K562 (cell line): Measurements from ENCODE around the gene PPP1CA. TPM values are rescaled to one million over a fixed set of nuclear protein-coding genes. Genes with fewer than 3 reads are reported as not detected.

ENCODE experiments used
- ATAC-seq: fragments of 200-7000 bp; cut with Tn5 transposase; 3 replicates; pipeline ENCODE4 v1.9.1; 2020; ENCODE audit warnings: moderate library complexity
- BruUV-seq: library from RNA; stranded (reverse); fragments of 400-500 nt; replicated peaks from 2 replicates; lab custom pipeline; 2021; lab: Mats Ljungman, UMichigan
- CTCF ChIA-PET: fragments of 300-600 bp; formaldehyde crosslinking; extraction: SDS; loops from one replicate; lab custom pipeline; 2021; ENCODE audit warnings: low intra/inter-chr PET ratio; lab: Yijun Ruan, JAX
- POLR2A ChIA-PET: fragments of 300-600, 350-650 bp; sonication (Branson Sonifier 250); formaldehyde crosslinking; extraction: SDS; loops from one replicate; lab custom pipeline; 2021; ENCODE audit warnings: antibody characterized with exemption, inconsistent platforms; lab: Yijun Ruan, JAX
- DNase-seq, 4 experiments: peaks; one replicate each; pipeline versions ENCODE4 v3.0.0 to v3.0.0-alpha.2; 2011 to 2018; ENCODE audit warnings: low spot score in 3 of 4, mixed read lengths in 3 of 4; ENCODE audit errors: extremely low read depth in 1 of 4
- FAIRE-seq: peaks from 2 replicates; lab custom pipeline; 2011; peaks lifted over from hg19 to GRCh38; lab: Jason Lieb, UNC
- H2AFZ ChIP-seq: 2 replicates; pipeline ENCODE4 v1.6.0; 2011; ENCODE audit warnings: low read depth, low read length, control low read depth, inconsistent platforms
- H3K27ac ChIP-seq: fragments of 200-600 bp; 3 replicates; pipeline ENCODE4 v1.8.0; 2011; ENCODE audit warnings: low read depth, mild to moderate bottlenecking, control low read depth, inconsistent platforms, low read length, moderate library complexity, mixed read lengths; ENCODE audit errors: extremely low read depth
- H3K27me3 ChIP-seq, 2 experiments: fragments of 300-600 bp in 1 of 2; 2 replicates in 1 of 2; 3 replicates in 1 of 2; pipeline versions ENCODE4 v1.6.0 to v1.8.0; 2011; ENCODE audit warnings: inconsistent platforms in 2 of 2, low read length in 2 of 2, mild to moderate bottlenecking in 1 of 2, mixed read lengths in 1 of 2, moderate library complexity in 1 of 2; ENCODE audit not compliant: control insufficient read depth in 2 of 2, insufficient read depth in 2 of 2
- H3K36me3 ChIP-seq: fragments of 300-600 bp; 3 replicates; pipeline ENCODE4 v1.8.0; 2011; ENCODE audit warnings: mild to moderate bottlenecking, low read length, inconsistent platforms; ENCODE audit not compliant: control insufficient read depth, insufficient read depth
- H3K4me1 ChIP-seq, 2 experiments: fragments of 200-600 bp in 1 of 2; replicated peaks in 1 of 2; 2 replicates in 1 of 2; 3 replicates in 1 of 2; pipeline versions ENCODE4 v1.5.1 to v1.8.0; 2011; ENCODE audit warnings: inconsistent platforms in 2 of 2, low read length in 2 of 2, mild to moderate bottlenecking in 1 of 2, mixed read lengths in 1 of 2, moderate library complexity in 1 of 2; ENCODE audit not compliant: control insufficient read depth in 2 of 2, insufficient read depth in 2 of 2
- H3K4me2 ChIP-seq: 2 replicates; pipeline ENCODE4 v1.6.1; 2011; ENCODE audit warnings: low read length, control low read depth, inconsistent platforms, mixed read lengths; ENCODE audit not compliant: insufficient read depth
- H3K4me3 ChIP-seq: fragments of 200-600 bp; sonication (generic), shearing (Covaris generic); 2 replicates; pipeline ENCODE4 v1.5.1; 2016; ENCODE audit warnings: control low read depth, inconsistent platforms
- H3K79me2 ChIP-seq: fragments of 200-600 bp; 3 replicates; pipeline ENCODE4 v1.8.0; 2011; ENCODE audit warnings: low read length, inconsistent platforms; ENCODE audit not compliant: control insufficient read depth, insufficient read depth
- H3K9ac ChIP-seq, 2 experiments: 2 replicates each; pipeline versions ENCODE4 v1.6.0 to v1.6.1; 2011; ENCODE audit warnings: low read depth in 2 of 2, low read length in 2 of 2, control low read depth in 1 of 2, inconsistent platforms in 1 of 2, mild to moderate bottlenecking in 1 of 2, mixed read lengths in 1 of 2; ENCODE audit not compliant: insufficient read depth in 1 of 2
- H3K9me1 ChIP-seq: one replicate; pipeline ENCODE4 v1.6.0; 2011; ENCODE audit warnings: inconsistent platforms, mild to moderate bottlenecking, low read length, moderate library complexity; ENCODE audit not compliant: control insufficient read depth, insufficient read depth
- H3K9me3 ChIP-seq: replicated peaks from 2 replicates; pipeline ENCODE4 v1.5.1; 2011; ENCODE audit warnings: low read depth, low read length, inconsistent platforms; ENCODE audit not compliant: control insufficient read depth, insufficient read depth
- H4K20me1 ChIP-seq: replicated peaks from 2 replicates; pipeline ENCODE4 v1.6.1; 2011; ENCODE audit warnings: low read length, inconsistent platforms, mixed read lengths; ENCODE audit not compliant: control insufficient read depth, insufficient read depth
- CBFB ChIP-seq: sonication (generic); formaldehyde crosslinking; IDR thresholded peaks from 2 replicates; pipeline ENCODE4 v1.4.0; 2020; ENCODE audit warnings: mild to moderate bottlenecking, missing genetic modification reagents
- CEBPB ChIP-seq: fragments of 450-650 bp; IDR thresholded peaks from 2 replicates; pipeline ENCODE4 v1.6.1; 2016; ENCODE audit warnings: missing genetic modification characterization, missing compliant biosample characterization
- CXXC5 ChIP-seq: fragments of 250-450 bp; sonication (Bioruptor Pico); IDR thresholded peaks from 2 replicates; pipeline ENCODE4 v1.8.0; 2022; ENCODE audit warnings: inconsistent platforms, mild to moderate bottlenecking, moderate library complexity
- GABPB2 ChIP-seq: fragments of 250-450 bp; sonication (Bioruptor Pico); conservative IDR thresholded peaks from 2 replicates; pipeline ENCODE4 v1.5.1; 2021; ENCODE audit warnings: mild to moderate bottlenecking
- HNRNPK ChIP-seq: fragments of 200-400 bp; formaldehyde crosslinking; IDR thresholded peaks from one replicate; pipeline ENCODE4 v1.6.1; 2018; ENCODE audit warnings: mild to moderate bottlenecking, low read depth, low read length; ENCODE audit not compliant: poor library complexity, severe bottlenecking
- RNF2 ChIP-seq: sonication (generic); IDR thresholded peaks from 2 replicates; pipeline ENCODE4 v1.6.1; 2016
- YY1 ChIP-seq, 3 experiments: IDR thresholded peaks; 2 replicates each; pipeline ENCODE4 v1.6.1; 2011; ENCODE audit warnings: low read length in 2 of 3, mild to moderate bottlenecking in 2 of 3, moderate library complexity in 2 of 3, borderline replicate concordance in 1 of 3, control low read depth in 1 of 3, low read depth in 1 of 3; ENCODE audit not compliant: insufficient read depth in 3 of 3, insufficient replicate concordance in 2 of 3, control insufficient read depth in 1 of 3, insufficient read length in 1 of 3; ENCODE audit errors: extremely low read depth in 1 of 3
- ZNF263 ChIP-seq: sonication (generic); formaldehyde crosslinking; IDR thresholded peaks from 2 replicates; pipeline ENCODE4 v1.8.0; 2022; ENCODE audit warnings: mild to moderate bottlenecking, missing genetic modification reagents, borderline replicate concordance
- WGBS: fragments of 100-300 bp; shearing (Covaris generic); methylation state at CpG from one replicate; pipeline ENCODE4 v1.1.6; 2016; ENCODE audit warnings: low coverage, mixed read lengths; ENCODE audit not compliant: insufficient coverage; ENCODE audit errors: missing lambda C conversion rate; 5-methylcytosine and 5-hydroxymethylcytosine counted together
- in situ Hi-C: fragments of 300-500 bp; cut with MboI; formaldehyde crosslinking; loops from 4 replicates; pipeline ENCODE4 v1.15.0; 2018; ENCODE audit warnings: inconsistent platforms, mixed read lengths
- intact Hi-C: fragments of 100-400 bp; cut with micrococcal nuclease; formaldehyde crosslinking; loops from 2 replicates; pipeline ENCODE4 v1.14.2; 2022
- polyA plus RNA-seq, 8 experiments: library from polyadenylated mRNA; depleted of rRNA in 4 of 8; stranded (reverse) in 5 of 8; unstranded in 3 of 8; fragments of >200 nt; fragmentation: Nextera tagmentation in 2 of 8; fragmentation: Illumina TruSeq in 1 of 8; extraction: Ambion mirVana in 2 of 8; extraction: Trizol in 1 of 8; gene quantifications; 2 replicates each; pipeline versions ENCODE4 v1.2.1 to v1.2.3, GENCODE V29; 2011 to 2014; ENCODE audit warnings: inconsistent platforms in 1 of 8, missing spikeins in 1 of 8
- total RNA-seq, 7 experiments: library from RNA; depleted of rRNA in 6 of 7; stranded (reverse); fragments of >200 nt in 6 of 7; fragmentation: Illumina TruSeq in 2 of 7; extraction: Trizol in 2 of 7; gene quantifications; 2 replicates each; pipeline versions ENCODE4 v1.2.1 to v1.2.3, GENCODE V29; 2011 to 2021; ENCODE audit warnings: low replicate concordance in 1 of 7
- TF ChIP-seq, protein P1 (sequence below): fragments of 450-650 bp; formaldehyde crosslinking; IDR thresholded peaks from 2 replicates; pipeline ENCODE4 v1.4.0; 2020; ENCODE audit warnings: mild to moderate bottlenecking, moderate library complexity

The PPP1CA gene
- total and polyA plus RNA-seq, 9 of the 15 experiments (the other 6 are each of a cell fraction or from before 2014, with no cell fraction given) = 18.2 to 242 (median 188) TPM

DNA sequence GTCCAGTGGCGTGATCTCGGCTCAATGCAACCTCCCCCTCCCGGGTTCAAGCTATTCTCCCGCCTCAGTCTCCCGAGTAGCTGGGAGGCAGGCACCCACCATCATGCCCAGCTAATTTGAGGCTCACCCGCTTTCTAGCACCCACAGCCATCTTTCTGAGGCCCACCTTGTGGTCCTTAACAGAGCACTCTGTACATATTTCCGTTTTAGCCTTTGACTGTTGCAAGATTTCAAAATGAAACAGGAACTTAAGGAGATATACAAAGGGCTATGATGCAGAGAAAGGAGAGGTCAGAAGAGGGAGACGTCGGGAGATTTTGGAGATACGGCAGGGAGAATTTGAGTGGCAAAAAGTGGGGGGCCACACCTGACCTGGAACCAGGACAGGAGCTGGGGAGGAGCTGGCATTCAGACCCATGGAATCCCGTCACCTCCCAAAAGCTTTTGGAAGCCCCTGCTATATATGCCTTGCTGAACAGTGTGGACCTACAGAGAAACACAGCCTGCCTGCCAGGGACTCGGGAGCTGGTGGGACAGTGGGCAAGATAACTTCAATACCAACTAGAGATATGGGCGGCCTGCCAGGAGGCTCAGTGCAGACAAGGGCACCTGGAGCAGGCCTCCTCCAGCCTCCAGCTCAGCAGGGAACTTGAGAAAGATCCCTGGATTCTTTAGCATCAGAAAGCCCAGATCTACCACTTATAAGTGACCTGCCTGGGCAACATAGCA, 20.2 kb downstream of the PPP1CA start:
- no peak for DNase-seq
- no TSS peak for BruUV-seq
- no peaks in the 10 kb centered on the region for H3K36me3 ChIP-seq
- in situ Hi-C loops = loop anchor here (5.0 kb wide), 1 partner anchor 119 kb away; no protein-coding TSS in a partner anchor
- no peak for ATAC-seq
- H3K27me3 ChIP-seq = no peaks in the 10 kb centered on the region
- no peaks in the 10 kb centered on the region for H3K79me2 ChIP-seq
- no peak for FAIRE-seq
- ChIA-PET POLR2A (interaction anchor here (0.5 to 3.1 kb wide), 11 partner anchors 9 to 142 kb away, joined by 3 to 15 read pairs (median 4); partner anchors contain the start of genes POLD4 and RAD9A), CTCF (interaction anchor here (0.6 to 2.9 kb wide), 4 partner anchors 24 to 296 kb away, joined by 5 to 41 read pairs (median 16); partner anchors contain the start of gene POLD4)
- H3K9ac ChIP-seq = peak overlapping the region in 1 of 2 experiments; percentile 49; a peak in 2 of 4 replicates
- intact Hi-C loops = loop anchor here (5.0 kb wide), 1 partner anchor 299 kb away; no protein-coding TSS in a partner anchor
- H4K20me1 ChIP-seq = no peaks in the 10 kb centered on the region
- WGBS = 55% methylated on average over 13 of the region's 13 CpGs
- H3K9me1 ChIP-seq = no peaks in the 10 kb centered on the region
- H3K27ac ChIP-seq = peak overlapping the region; percentile 43; the same call in 1 of the 3 replicates
- H3K9me3 ChIP-seq = no peaks in the 10 kb centered on the region
- no peak overlapping the region for H3K4me3 ChIP-seq
- TF ChIP-seq GABPB2 (CRISPR knock-in tag) (no peak), CXXC5 (no peak), ZNF263 (CRISPR knock-in tag) (0 out of 2 replicates have a peak, but pooled peaks have one; percentile 3), HNRNPK (no peak), CBFB (CRISPR knock-in tag) (no peak), RNF2 (no peak), YY1 (IDR thresholded peaks at IDR 0.05; ENCODE audit: borderline replicate concordance in 1 of 3, control insufficient read depth in 1 of 3, extremely low read depth in 1 of 3, insufficient read depth in 3 of 3, insufficient read length in 1 of 3, insufficient replicate concordance in 2 of 3, low read depth in 1 of 3, low read length in 2 of 3) (no peak), CEBPB (tag) (peak; percentile 32; the same call in 1 of the 2 replicates)
- TF ChIP-seq, protein P1, sequence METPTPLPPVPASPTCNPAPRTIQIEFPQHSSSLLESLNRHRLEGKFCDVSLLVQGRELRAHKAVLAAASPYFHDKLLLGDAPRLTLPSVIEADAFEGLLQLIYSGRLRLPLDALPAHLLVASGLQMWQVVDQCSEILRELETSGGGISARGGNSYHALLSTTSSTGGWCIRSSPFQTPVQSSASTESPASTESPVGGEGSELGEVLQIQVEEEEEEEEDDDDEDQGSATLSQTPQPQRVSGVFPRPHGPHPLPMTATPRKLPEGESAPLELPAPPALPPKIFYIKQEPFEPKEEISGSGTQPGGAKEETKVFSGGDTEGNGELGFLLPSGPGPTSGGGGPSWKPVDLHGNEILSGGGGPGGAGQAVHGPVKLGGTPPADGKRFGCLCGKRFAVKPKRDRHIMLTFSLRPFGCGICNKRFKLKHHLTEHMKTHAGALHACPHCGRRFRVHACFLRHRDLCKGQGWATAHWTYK = no peak
- H3K4me1 ChIP-seq = peaks cover 39 to 47% of the 10 kb centered on the region in 2 experiments
- H2AFZ ChIP-seq = peak overlapping the region; percentile 44
- no peak overlapping the region; the same call in 1 of the 2 replicates for H3K4me2 ChIP-seq
